Measurements from ENCODE around the gene PPP2R2C.

The PPP2R2C gene

DNA sequence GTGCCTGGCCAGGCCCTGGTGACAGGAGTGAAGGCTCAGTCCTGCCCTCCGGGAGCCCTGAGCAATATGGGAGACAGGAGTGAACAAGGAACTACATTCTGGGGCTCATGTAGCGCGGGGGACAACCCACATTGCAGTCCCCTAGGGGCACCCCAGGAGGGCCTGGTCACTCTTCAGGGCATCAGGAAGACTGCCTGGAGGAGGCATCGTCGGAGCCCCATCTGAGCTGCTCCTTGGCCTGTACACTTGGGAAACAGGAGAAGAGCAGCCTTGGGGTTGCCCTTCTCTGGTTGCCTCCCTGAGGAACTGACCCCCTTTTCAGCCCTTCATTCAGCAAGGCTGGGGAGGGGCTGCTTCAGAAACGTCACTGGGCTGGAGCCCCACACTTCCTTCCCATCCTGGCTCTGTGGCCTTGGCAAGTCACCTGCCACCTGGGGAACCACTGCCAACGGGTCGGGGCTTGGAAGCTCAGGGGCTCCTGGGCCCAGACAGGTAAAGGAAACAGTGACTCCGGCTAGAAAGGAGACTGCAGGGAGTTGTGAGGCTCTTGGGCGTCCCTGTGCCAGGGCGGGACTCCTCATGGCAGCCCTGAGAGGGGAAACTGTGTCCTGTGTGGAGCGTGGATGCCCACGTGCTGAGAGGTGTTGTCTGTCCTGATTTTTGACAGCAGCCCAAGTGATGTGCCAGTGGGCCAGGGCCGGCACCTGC lies 192.7 kb downstream of the PPP2R2C start:
- DNase-seq, result no peak

DNA sequence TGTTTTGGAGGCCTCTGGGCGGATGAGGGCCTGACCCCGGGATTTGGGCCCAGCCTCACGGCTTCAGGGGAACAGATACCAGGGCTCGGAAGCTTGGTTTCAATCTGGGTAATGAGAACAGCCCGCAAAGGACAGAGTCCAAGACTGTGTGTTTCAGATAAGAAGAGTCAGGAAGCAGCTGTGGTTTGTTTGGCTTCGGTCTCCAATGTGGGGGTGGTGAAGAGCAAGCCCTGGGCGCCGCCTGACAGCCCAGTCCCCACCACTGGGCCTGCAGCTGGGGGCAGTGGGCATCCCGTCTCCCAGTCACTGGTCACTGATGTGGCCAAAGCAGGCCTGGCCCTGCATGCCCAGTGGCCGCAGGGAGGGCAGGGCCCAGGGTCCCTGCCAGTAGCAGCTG lies 193.6 kb downstream of the PPP2R2C start:
- no peak for DNase-seq

DNA sequence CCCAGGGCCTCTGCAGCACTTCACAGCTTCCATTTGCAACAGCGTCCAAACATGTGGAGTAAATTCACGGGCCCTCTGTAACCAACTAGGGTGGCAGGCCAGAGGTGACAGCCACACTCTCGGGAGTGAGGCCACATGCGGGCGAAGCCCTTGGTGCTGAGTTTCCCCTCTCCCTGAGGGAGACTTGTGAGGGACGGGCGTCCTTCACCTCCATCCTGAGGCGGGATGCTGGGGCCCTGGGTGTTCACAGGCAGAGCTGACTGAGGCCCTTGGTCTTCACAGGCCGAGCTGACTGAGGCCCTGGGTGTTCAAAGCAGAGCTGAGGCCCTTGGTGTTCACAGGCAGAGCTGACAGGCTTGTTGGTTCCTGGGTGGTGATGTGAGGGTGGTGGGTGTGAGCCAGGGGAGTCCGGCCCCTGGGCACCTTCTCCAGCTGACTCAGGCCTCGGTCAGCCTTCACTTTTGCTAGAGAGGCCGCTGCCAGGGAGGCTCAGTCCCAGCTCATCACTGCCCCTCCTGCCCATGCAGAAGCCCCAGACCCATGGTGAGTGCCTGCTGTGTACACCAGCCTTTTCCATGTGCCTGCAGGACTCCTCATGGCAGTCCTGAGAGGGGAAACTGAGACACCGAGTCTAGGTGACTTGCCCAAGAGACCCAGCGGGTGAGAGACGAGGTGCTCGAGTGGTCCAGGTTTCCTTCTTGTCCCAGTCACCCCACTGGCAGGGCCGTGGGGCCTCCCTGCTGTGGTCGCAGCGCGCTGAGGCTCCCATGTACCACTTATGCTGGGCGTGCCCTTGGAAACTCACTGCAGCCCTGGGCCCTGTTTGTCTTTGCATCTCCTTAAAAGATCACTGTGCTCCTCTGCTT lies 194.2 kb downstream of the PPP2R2C start:
- no peak for DNase-seq

DNA sequence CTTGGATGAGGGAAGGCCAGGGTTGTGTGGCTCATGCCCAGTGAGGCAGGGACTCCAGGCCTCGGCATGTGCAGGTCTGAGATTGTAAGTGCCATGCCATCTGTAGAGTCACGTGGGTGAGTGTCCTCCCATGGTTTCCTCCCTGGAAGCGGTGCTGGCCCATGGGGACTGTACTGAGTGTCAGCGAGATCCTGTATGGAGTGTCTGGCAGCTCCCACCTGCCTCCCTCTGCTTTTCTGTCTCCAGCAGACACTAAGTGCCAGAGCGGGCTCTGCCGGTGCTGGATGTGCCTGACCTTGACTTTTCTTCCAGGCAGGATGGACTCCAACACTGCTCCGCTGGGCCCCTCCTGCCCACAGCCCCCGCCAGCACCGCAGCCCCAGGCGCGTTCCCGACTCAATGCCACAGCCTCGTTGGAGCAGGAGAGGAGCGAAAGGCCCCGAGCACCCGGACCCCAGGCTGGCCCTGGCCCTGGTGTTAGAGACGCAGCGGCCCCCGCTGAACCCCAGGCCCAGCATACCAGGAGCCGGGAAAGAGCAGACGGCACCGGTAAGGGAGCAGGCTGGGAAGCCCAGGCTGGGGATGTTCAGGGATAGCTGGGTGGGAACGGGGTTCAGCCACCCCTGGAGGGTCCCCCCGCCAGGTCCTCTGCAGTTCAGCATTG lies 195.1 kb downstream of the PPP2R2C start:
- DNase-seq, result no peak

DNA sequence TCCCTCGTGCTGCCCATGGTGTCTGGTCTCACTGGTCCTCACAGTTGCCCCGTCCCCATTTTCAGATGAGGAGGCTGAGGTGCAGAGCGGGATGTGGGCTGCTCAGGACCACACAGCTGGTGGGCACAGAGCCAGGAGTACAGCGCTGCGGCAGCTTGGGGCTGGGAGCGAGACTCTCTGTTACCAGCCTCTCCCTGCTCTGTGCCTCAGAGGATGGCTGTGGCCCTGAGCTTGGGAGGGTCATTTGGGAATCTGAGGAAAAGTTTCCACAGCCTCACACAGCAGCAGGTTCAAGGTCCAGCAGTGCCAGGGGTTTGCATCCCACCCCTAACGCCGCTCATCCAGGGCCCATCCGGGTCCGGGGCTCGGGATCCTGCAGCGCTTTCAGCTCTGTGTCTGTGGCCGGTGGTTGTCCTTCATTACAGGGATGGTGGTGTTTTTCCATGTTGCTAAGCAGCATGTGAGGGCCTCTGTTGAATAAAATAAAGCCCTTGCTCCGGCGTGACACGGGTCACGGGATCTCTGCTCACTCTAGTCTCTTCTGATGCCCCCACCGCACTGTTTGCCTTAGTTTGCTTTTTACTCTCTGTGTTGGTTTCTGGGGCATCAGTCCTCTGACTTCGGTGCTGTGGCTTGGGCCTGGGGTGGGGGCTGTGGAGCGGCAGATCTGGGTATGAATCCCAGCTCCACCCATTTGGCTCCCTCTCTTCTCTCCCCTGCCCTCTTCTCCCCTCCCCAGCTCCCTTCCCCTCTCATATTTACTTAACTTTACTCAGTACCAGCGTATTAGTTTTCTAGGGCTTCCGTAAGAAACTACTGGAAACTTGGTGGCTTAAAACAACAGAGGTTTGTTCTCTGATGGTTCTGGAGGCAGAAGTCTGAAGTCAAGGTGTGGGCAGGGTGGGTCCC lies 196.3 kb downstream of the PPP2R2C start:
- DNase-seq, result no peak

DNA sequence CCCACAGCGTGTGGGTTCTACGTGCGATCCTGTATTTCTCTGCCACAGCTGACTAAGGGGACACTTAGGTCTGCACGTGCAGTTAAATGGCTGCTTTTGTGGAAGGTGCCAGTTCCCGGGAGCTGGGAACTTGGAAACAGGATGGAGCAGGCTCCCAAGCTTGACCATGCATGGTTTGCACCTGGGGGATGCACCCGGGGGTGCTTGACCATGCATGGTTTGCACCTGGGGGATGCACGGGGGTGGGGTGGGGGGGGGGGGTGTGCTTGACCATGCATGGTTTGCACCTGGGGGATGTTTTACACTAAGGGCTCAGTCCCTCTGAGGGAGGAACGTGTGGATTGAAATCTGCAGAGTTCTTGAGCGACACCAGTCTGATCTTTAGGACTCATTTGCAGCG lies 197.1 kb downstream of the PPP2R2C start:
- DNase-seq, result no peak

DNA sequence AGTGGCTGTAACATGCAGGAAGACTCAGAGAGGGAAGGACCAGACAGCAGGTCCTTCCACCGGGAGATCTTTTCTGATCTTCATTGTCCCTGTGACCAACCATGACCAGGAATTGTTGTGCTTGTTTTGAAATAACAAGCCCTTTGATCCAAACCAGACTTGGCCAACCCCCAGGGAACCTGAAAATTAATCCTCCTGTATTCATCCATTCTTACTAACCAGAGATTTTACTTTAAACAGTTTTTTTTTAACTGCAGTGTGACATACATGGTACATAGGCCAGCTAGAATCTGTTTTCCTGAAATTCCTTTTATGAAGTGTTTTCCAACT lies 198.8 kb downstream of the PPP2R2C start:
- no peak for DNase-seq

DNA sequence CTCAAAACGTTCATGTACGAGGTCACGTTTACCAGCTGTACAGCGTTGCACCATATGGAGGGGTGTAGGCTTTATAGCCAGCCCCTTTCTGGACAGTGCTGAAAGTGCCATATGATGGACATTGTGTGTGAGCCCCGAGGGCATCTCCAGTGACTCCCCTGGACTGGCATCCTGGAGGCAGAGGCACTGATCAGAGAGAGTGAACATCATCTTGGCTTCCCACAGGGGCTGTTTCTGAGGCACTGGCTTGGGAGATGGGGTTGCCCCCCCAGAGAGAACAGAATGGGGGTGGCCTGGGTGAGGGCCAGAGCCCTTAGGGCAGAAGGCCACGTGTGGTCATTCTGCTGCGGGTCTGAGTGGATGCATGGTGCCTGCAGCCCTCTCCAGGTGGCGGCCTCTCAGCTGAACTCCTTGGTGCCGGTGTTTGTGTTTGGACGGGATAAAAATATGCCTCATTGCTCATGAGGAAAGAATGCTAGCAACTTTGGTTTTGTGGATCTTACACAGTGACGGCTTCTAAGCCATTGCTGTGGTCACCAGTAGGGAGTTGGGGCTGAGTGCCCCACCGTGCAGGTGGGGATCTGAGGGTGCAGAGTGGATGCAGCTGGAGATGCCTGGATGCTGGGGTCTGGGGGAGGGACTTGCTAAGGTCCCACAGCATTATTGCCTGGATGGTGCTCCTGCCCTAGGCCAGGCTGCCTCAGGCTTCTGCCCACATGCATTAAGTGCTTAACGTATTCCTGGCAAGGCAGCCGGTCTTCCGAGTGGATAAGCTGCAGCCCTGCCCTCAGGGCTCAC lies 199.4 kb downstream of the PPP2R2C start:
- no peak for DNase-seq

DNA sequence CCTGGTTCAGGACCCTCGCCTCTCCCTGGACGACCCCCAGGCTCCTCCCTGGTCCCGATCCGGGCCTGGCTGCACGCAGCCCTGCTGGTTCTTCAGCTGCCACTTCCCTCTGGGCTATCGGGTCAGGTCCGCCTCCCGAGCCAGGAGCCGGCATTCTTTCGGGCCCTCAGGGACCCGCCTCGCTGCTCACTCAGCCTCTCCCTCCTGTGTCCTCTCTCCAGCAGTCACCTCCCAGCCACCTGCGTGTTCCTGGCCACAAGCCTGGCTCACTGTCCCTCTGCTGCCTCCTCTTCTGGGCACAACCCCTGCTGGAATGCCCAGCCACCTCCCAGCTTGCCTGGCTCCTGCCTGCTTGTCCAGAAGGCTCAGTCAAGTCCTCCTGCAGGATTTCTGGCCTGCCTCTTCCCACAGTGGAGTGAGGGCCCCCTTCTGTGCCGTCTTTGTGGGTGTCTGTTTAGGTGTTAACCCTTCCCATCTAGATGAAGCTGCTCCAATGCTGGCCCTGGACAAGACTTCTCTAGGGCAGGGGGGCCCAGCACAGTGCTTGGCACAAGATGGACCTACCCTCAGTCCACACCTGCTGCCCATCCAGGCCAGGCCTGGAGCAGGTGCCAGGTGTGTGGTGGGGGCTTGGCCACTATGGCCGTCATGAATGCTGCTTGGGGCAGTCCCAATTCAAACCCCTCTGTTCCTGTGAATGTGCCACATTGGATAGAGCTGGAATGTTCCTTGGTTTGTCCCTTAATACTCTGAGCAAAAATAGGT lies 200.5 kb downstream of the PPP2R2C start:
- no peak for DNase-seq

DNA sequence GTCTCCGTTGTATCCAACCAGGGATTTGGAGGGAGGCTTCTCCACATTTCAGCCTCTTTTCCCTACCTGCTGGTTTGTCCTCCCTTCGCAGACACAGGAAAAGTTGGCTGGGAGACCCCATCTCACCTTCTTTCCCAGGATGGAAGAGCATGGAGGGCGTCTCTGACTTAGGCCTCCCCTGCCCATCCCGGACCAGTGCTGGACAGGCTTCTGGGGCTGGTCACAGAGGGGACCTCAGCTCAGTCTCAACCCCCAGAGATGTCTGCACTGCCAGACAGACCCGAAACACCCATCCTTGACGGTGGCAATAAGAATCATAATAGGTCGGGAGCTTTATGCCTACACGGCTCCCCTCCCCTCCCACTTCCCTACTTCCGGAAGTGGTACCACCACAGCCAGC lies 201.2 kb downstream of the PPP2R2C start:
- no peak for DNase-seq

DNA sequence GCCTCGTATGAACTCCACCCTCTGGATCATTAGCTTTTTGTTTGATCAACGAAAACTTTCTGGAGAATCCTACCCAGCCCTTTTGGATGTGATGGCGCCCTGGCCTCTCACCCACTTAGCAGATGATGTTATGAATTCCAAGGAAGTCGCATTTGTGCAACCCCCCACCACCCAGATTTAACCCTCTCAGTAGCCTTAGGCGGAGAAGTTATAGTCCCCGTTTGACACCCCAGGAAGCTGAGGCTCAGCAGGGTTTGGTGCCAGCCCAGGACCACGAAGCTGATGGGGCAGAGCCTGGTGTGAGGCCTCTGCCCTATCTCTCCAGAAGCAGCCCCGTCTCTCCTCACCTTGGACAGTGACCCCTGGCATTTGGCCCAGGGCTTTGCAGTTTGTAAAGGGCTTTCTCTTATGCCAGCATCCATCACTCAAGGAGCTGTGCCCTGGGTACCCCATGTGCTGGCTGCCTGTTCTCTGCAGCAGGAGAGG lies 201.7 kb downstream of the PPP2R2C start:
- DNase-seq, result no peak

All from stimulated activated CD4-positive, alpha-beta T cell treated with anti-CD3 and anti-CD28 coated beads, Interleukin-12 subunit alpha, Interleukin-12 subunit beta, amount 100 ng/mL, for 4 hours (primary cell).